GM23338 (cell line): Measurements from ENCODE around the gene SLC12A7. TPM values are rescaled to one million over a fixed set of nuclear protein-coding genes. Genes with fewer than 3 reads are reported as not detected.

Experiments
- ATAC-seq: fragments of 200-7000 bp; cut with Tn5 transposase; 3 replicates; pipeline ENCODE4 v1.9.1; 2020
- DNase-seq: peaks from one replicate; pipeline ENCODE4 v3.0.0-alpha.2; 2015; ENCODE audit warnings: low spot score
- H2AFZ ChIP-seq: fragments of 200-600 bp; sonication (generic); 2 replicates; pipeline ENCODE4 v1.8.0; 2016; ENCODE audit warnings: antibody characterized with exemption, mild to moderate bottlenecking, moderate library complexity
- H3F3A ChIP-seq: fragments of 200-600 bp; sonication (generic); replicated peaks from 2 replicates; pipeline ENCODE4 v1.8.0; 2017; ENCODE audit warnings: antibody characterized with exemption, mixed run types, low read depth
- H3K27ac ChIP-seq: fragments of 200-600 bp; sonication (generic); 2 replicates; pipeline ENCODE4 v1.6.1; 2016; ENCODE audit warnings: low read depth
- H3K27me3 ChIP-seq: fragments of 200-600 bp; sonication (generic); 2 replicates; pipeline ENCODE4 v1.8.0; 2016; ENCODE audit warnings: mild to moderate bottlenecking, mixed run types, moderate library complexity; ENCODE audit not compliant: insufficient read depth
- H3K36me3 ChIP-seq: fragments of 200-600 bp; sonication (generic); 2 replicates; pipeline ENCODE4 v1.8.0; 2016; ENCODE audit warnings: mild to moderate bottlenecking; ENCODE audit not compliant: insufficient read depth
- H3K4me1 ChIP-seq: fragments of 200-600 bp; sonication (generic); 2 replicates; pipeline ENCODE4 v1.8.0; 2016; ENCODE audit warnings: mild to moderate bottlenecking, moderate library complexity; ENCODE audit not compliant: insufficient read depth
- H3K4me2 ChIP-seq: fragments of 200-600 bp; sonication (generic); 2 replicates; pipeline ENCODE4 v1.7.1; 2017; ENCODE audit warnings: mixed run types
- H3K4me3 ChIP-seq: fragments of 200-600 bp; sonication (generic); 2 replicates; pipeline ENCODE4 v1.6.1; 2016; ENCODE audit warnings: mixed run types
- H3K79me2 ChIP-seq: fragments of 200-600 bp; sonication (generic); replicated peaks from 2 replicates; pipeline ENCODE4 v1.8.0; 2017; ENCODE audit warnings: mild to moderate bottlenecking; ENCODE audit not compliant: insufficient read depth
- H3K9me2 ChIP-seq: fragments of 200-600 bp; sonication (generic); 2 replicates; pipeline ENCODE4 v1.8.0; 2017; ENCODE audit not compliant: insufficient read depth
- H4K20me1 ChIP-seq: fragments of 200-600 bp; sonication (generic); replicated peaks from 2 replicates; pipeline ENCODE4 v1.8.0; 2017; ENCODE audit warnings: mild to moderate bottlenecking; ENCODE audit not compliant: insufficient read depth
- H3K27ac Mint-ChIP-seq: 2 replicates; pipeline ENCODE4 v1.8.0; 2020; ENCODE audit warnings: inconsistent platforms, mild to moderate bottlenecking, moderate library complexity, mixed read lengths
- H3K27me3 Mint-ChIP-seq: 3 replicates; pipeline ENCODE4 v1.8.0; 2022; ENCODE audit warnings: low read depth, mild to moderate bottlenecking, moderate library complexity, mixed read lengths, inconsistent platforms; ENCODE audit not compliant: insufficient read depth, poor library complexity
- H3K36me3 Mint-ChIP-seq: 3 replicates; pipeline ENCODE4 v1.8.0; 2021; ENCODE audit warnings: low read depth, mild to moderate bottlenecking, inconsistent platforms, moderate library complexity, mixed read lengths
- H3K4me1 Mint-ChIP-seq: 3 replicates; pipeline ENCODE4 v1.8.0; 2020; ENCODE audit warnings: mild to moderate bottlenecking, inconsistent platforms, mixed read lengths
- H3K4me3 Mint-ChIP-seq: 3 replicates; pipeline ENCODE4 v1.8.0; 2021; ENCODE audit warnings: moderate library complexity, mild to moderate bottlenecking, inconsistent platforms, mixed read lengths
- H3K9me3 Mint-ChIP-seq: 3 replicates; pipeline ENCODE4 v1.8.0; 2020; ENCODE audit warnings: moderate library complexity, mild to moderate bottlenecking, inconsistent platforms, mixed read lengths
- CREB1 ChIP-seq: fragments of 250-450 bp; sonication (Bioruptor Pico); IDR thresholded peaks from 2 replicates; pipeline ENCODE4 v1.5.0; 2020; ENCODE audit warnings: low read depth, mild to moderate bottlenecking, moderate library complexity
- CTCF ChIP-seq, 2 experiments: fragments of 200-600 bp in 1 of 2; sonication (generic) in 1 of 2; conservative IDR thresholded peaks; 2 replicates each; pipeline versions ENCODE4 v1.5.1 to v1.6.1; 2016 to 2017; ENCODE audit warnings: antibody characterized with exemption in 2 of 2, low read depth in 2 of 2, mild to moderate bottlenecking in 2 of 2, moderate library complexity in 1 of 2
- ETS1 ChIP-seq: IDR thresholded peaks from 2 replicates; pipeline ENCODE4 v1.6.1; 2016; ENCODE audit warnings: antibody characterized with exemption
- EZH2phosphoT487 ChIP-seq: fragments of 200-600 bp; sonication (generic); IDR thresholded peaks from one replicate; pipeline ENCODE4 v1.8.1; 2018; ENCODE audit warnings: antibody characterized with exemption; ENCODE audit not compliant: unreplicated experiment
- NANOG ChIP-seq: IDR thresholded peaks from 2 replicates; pipeline ENCODE4 v1.6.1; 2016; ENCODE audit warnings: antibody characterized with exemption, borderline replicate concordance
- POLR2AphosphoS5 ChIP-seq: IDR thresholded peaks from 2 replicates; pipeline ENCODE4 v1.6.1; 2016; ENCODE audit warnings: antibody characterized with exemption, low read depth
- REST ChIP-seq: IDR thresholded peaks from one replicate; pipeline ENCODE4 v1.6.1; 2018; ENCODE audit warnings: antibody characterized with exemption; ENCODE audit not compliant: unreplicated experiment
- STAT1 ChIP-seq: IDR thresholded peaks from one replicate; pipeline ENCODE4 v1.6.1; 2016; ENCODE audit warnings: antibody characterized with exemption; ENCODE audit not compliant: unreplicated experiment
- ZNF114 ChIP-seq: fragments of 250-450 bp; sonication (Bioruptor Pico); IDR thresholded peaks from 2 replicates; pipeline ENCODE4 v1.5.0; 2020; ENCODE audit warnings: mild to moderate bottlenecking, moderate library complexity
- ZNF462 ChIP-seq: fragments of 250-450 bp; sonication (Bioruptor Pico); IDR thresholded peaks from 2 replicates; pipeline ENCODE4 v1.5.0; 2020; ENCODE audit warnings: mild to moderate bottlenecking, moderate library complexity
- polyA plus RNA-seq: library from polyadenylated mRNA; unstranded; fragments of >200 nt; fragmentation: Nextera tagmentation; extraction: Ambion mirVana; gene quantifications from 2 replicates; pipeline ENCODE4 v1.2.1, GENCODE V29; 2016
- total RNA-seq: library from RNA; depleted of rRNA; stranded (reverse); fragments of >200 nt; shearing (Covaris generic); gene quantifications from 2 replicates; pipeline ENCODE4 v1.2.3, GENCODE V29; 2014

Gene SLC12A7
- total and polyA plus RNA-seq, 2 experiments from 2014 or later: 7.4 to 32.2 TPM

GRCh38 chr5:1064383-1065142 is 47.3 kb downstream of the SLC12A7 start:
- Histone ChIP-seq H3K79me2 (0 out of 2 replicates have a peak, but pooled peaks cover 3% of the 10 kb centered on the region), H4K20me1 (no peaks in the 10 kb centered on the region), H3K4me2 (no peak overlapping the region), H3K27me3 (no peaks in the 10 kb centered on the region), H3F3A (no peaks in the 10 kb centered on the region), H2AFZ (no peak overlapping the region), H3K27ac (no peak overlapping the region), H3K4me1 (no peaks in the 10 kb centered on the region), H3K9me2 (no peaks in the 10 kb centered on the region), H3K36me3 (no peaks in the 10 kb centered on the region), H3K4me3 (no peak overlapping the region)
- DNase-seq (no peak), ATAC-seq (no peak)
- H3K27ac Mint-ChIP-seq: no peak overlapping the region
- no peaks in the 10 kb centered on the region for H3K9me3 Mint-ChIP-seq
- H3K27me3 Mint-ChIP-seq: peaks cover 5% of the 10 kb centered on the region
- no peak for TF ChIP-seq EZH2phosphoT487
- no peak for TF ChIP-seq NANOG
- no peak for TF ChIP-seq CTCF (conservative IDR thresholded peaks at IDR 0.05; ENCODE audit: low read depth in 2 of 2)
- no peak for TF ChIP-seq CREB1 (CRISPR knock-in tag)
- TF ChIP-seq REST: no peak
- no peak for TF ChIP-seq ETS1
- no peak for TF ChIP-seq POLR2AphosphoS5
- TF ChIP-seq ZNF114 (CRISPR knock-in tag): no peak
- no peak for TF ChIP-seq ZNF462 (CRISPR knock-in tag)
- no peak for TF ChIP-seq STAT1
- H3K4me1 Mint-ChIP-seq: no peaks in the 10 kb centered on the region
- H3K36me3 Mint-ChIP-seq: peaks cover 28% of the 10 kb centered on the region
- no peak overlapping the region for H3K4me3 Mint-ChIP-seq
